B cell (primary cell): ENCODE results near the gene CAMK1D.

Source experiments
- EZH2 ChIP-seq: IDR thresholded peaks from 2 replicates; pipeline ENCODE4 v1.6.1; 2012; ENCODE audit warnings: borderline replicate concordance, low read depth, mild to moderate bottlenecking, moderate library complexity, low read length; ENCODE audit not compliant: insufficient read depth, poor library complexity, severe bottlenecking
- TF ChIP-seq, protein P1 (sequence below): fragments of 200-600 bp; IDR thresholded peaks from one replicate; pipeline ENCODE4 v1.8.0; 2022; ENCODE audit warnings: antibody characterized with exemption, mild to moderate bottlenecking

DNA sequence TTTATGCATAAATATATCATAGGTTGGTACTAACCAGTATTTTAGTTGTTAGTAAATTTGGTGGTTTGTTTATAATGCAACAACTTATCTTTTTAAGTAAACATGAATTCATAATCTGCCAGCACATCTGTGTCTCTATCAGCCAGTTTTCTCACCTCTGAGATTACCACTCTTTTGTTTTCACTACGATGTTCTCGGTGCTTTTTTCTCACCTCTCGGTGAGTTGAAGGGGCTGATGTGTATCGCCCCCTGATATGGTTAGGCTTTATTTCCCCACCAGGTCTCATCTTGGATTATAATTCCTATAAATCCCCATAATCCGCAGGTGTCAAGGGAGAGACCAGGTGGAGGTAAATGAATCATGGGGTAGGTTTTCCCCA, 114.1 kb downstream of the CAMK1D start:
- TF ChIP-seq, protein P1, sequence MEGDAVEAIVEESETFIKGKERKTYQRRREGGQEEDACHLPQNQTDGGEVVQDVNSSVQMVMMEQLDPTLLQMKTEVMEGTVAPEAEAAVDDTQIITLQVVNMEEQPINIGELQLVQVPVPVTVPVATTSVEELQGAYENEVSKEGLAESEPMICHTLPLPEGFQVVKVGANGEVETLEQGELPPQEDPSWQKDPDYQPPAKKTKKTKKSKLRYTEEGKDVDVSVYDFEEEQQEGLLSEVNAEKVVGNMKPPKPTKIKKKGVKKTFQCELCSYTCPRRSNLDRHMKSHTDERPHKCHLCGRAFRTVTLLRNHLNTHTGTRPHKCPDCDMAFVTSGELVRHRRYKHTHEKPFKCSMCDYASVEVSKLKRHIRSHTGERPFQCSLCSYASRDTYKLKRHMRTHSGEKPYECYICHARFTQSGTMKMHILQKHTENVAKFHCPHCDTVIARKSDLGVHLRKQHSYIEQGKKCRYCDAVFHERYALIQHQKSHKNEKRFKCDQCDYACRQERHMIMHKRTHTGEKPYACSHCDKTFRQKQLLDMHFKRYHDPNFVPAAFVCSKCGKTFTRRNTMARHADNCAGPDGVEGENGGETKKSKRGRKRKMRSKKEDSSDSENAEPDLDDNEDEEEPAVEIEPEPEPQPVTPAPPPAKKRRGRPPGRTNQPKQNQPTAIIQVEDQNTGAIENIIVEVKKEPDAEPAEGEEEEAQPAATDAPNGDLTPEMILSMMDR: no peak
- no peak for TF ChIP-seq EZH2
